Measurements from ENCODE around the gene KRT8. TPM values are rescaled to one million over a fixed set of nuclear protein-coding genes. Genes with fewer than 3 reads are reported as not detected.
A peak's percentile ranks its signal among the peaks of the same experiment; 100 is the strongest.

Gene KRT8
- total RNA-seq, 3 donors from 2014 or later (not counting 1 experiment from before 2014, with no cell fraction given), result 0.24 to 0.25 TPM; not detected in 1

- TF ChIP-seq CTCF (IDR thresholded peaks at IDR 0.05), result no peak
- Histone ChIP-seq H3K4me1 (ENCODE audit: control insufficient read depth, insufficient read depth, low read length) (peaks cover 10% of the 10 kb centered on the region), H3K36me3 (ENCODE audit: control insufficient read depth, insufficient read depth, low read length) (no peaks in the 10 kb centered on the region), H3K9me3 (ENCODE audit: control insufficient read depth, insufficient read depth, low read length) (no peaks in the 10 kb centered on the region), H3K27me3 (ENCODE audit: control insufficient read depth, insufficient read depth, low read length) (peaks cover 6% of the 10 kb centered on the region), H3K4me3 (ENCODE audit: low read length) (no peak overlapping the region), H3K27ac (ENCODE audit: low read length) (no peak overlapping the region)
- Mint-ChIP-seq H3K36me3 (no peaks in the 10 kb centered on the region), H3K4me3 (peak overlapping the region; percentile 75), H3K4me1 (peaks cover 0 to 16% of the 10 kb centered on the region in 2 donors), H3K27me3 (ENCODE audit: low read depth in 2 of 2) (peaks cover 16 to 35% of the 10 kb centered on the region in 2 donors), H3K27ac (no peak overlapping the region), H3K9me3 (no peaks in the 10 kb centered on the region)
- intact Hi-C loops (cut with micrococcal nuclease), result no loop called here
- DNase-seq (no peak), ATAC-seq (no peak)
- 92% methylated on average over 12 of the region's 12 CpGs for WGBS (ENCODE audit: insufficient coverage)
Measured at GRCh38 chr12:52947738-52948423, 43.0 kb upstream of the KRT8 start.

GRCh38 chr12:52946797-52947547, 42.1 kb upstream of the KRT8 start:
- H3K27me3 Mint-ChIP-seq (ENCODE audit: low read depth in 2 of 2), result peaks cover 20 to 39% of the 10 kb centered on the region in 2 donors
- H3K4me1 ChIP-seq (ENCODE audit: control insufficient read depth, insufficient read depth, low read length), result peaks cover 10% of the 10 kb centered on the region
- intact Hi-C loops (cut with micrococcal nuclease), result no loop called here
- no peak overlapping the region for H3K27ac ChIP-seq (ENCODE audit: low read length)
- DNase-seq (no peak), ATAC-seq (no peak)
- no peaks in the 10 kb centered on the region for H3K36me3 Mint-ChIP-seq
- WGBS (ENCODE audit: insufficient coverage), result 80% methylated on average over 9 of the region's 10 CpGs
- no peaks in the 10 kb centered on the region for H3K9me3 Mint-ChIP-seq
- peaks cover 0 to 16% of the 10 kb centered on the region in 2 donors for H3K4me1 Mint-ChIP-seq
- H3K27ac Mint-ChIP-seq, result no peak overlapping the region
- no peak for TF ChIP-seq CTCF (IDR thresholded peaks at IDR 0.05)
- H3K4me3 ChIP-seq (ENCODE audit: low read length), result no peak overlapping the region
- H3K9me3 ChIP-seq (ENCODE audit: control insufficient read depth, insufficient read depth, low read length), result no peaks in the 10 kb centered on the region
- no peaks in the 10 kb centered on the region for H3K36me3 ChIP-seq (ENCODE audit: control insufficient read depth, insufficient read depth, low read length)
- no peak overlapping the region for H3K4me3 Mint-ChIP-seq
- peaks cover 9% of the 10 kb centered on the region for H3K27me3 ChIP-seq (ENCODE audit: control insufficient read depth, insufficient read depth, low read length)

GRCh38 chr12:52946334-52946733, 41.5 kb upstream of the KRT8 start:
- Mint-ChIP-seq H3K27ac (no peak overlapping the region), H3K27me3 (ENCODE audit: low read depth in 2 of 2) (peaks cover 20 to 39% of the 10 kb centered on the region in 2 donors), H3K4me1 (peaks cover 0 to 16% of the 10 kb centered on the region in 2 donors), H3K36me3 (no peaks in the 10 kb centered on the region), H3K9me3 (no peaks in the 10 kb centered on the region), H3K4me3 (no peak overlapping the region)
- intact Hi-C loops (cut with micrococcal nuclease), result no loop called here
- Histone ChIP-seq H3K36me3 (ENCODE audit: control insufficient read depth, insufficient read depth, low read length) (no peaks in the 10 kb centered on the region), H3K4me3 (ENCODE audit: low read length) (no peak overlapping the region), H3K27ac (ENCODE audit: low read length) (no peak overlapping the region), H3K27me3 (ENCODE audit: control insufficient read depth, insufficient read depth, low read length) (peaks cover 9% of the 10 kb centered on the region), H3K4me1 (ENCODE audit: control insufficient read depth, insufficient read depth, low read length) (peaks cover 10% of the 10 kb centered on the region), H3K9me3 (ENCODE audit: control insufficient read depth, insufficient read depth, low read length) (no peaks in the 10 kb centered on the region)
- DNase-seq (no peak), ATAC-seq (no peak)
- TF ChIP-seq CTCF (IDR thresholded peaks at IDR 0.05), result no peak
- 33% methylated on average over 1 of the region's 1 CpG for WGBS (ENCODE audit: insufficient coverage)
